ENCODE results near the gene PAK6.

DNA sequence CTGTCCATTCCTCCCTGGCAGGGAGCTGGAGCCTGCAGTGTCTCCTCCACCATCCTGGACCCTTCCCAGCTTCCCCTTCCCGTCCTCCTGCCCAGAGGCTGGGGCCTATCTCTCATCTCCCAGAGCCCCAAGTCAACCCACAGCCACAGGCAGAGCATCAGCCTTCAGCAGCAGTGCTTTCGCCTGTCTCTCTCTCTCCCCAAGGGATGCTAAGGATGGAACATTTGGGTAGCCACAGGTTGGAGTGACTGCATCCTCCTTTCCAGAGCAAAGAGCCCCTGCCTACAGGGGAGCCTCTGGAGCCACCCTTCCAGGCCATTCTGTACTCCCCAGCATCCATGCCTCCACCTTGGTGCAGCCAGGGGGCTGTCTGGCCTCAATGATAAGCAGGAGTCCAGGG, 64.7 kb downstream of the PAK6 start:
- TF ChIP-seq, protein P1, sequence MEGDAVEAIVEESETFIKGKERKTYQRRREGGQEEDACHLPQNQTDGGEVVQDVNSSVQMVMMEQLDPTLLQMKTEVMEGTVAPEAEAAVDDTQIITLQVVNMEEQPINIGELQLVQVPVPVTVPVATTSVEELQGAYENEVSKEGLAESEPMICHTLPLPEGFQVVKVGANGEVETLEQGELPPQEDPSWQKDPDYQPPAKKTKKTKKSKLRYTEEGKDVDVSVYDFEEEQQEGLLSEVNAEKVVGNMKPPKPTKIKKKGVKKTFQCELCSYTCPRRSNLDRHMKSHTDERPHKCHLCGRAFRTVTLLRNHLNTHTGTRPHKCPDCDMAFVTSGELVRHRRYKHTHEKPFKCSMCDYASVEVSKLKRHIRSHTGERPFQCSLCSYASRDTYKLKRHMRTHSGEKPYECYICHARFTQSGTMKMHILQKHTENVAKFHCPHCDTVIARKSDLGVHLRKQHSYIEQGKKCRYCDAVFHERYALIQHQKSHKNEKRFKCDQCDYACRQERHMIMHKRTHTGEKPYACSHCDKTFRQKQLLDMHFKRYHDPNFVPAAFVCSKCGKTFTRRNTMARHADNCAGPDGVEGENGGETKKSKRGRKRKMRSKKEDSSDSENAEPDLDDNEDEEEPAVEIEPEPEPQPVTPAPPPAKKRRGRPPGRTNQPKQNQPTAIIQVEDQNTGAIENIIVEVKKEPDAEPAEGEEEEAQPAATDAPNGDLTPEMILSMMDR (IDR thresholded peaks at IDR 0.05): no peak
- no peak for TF ChIP-seq POLR2A (IDR thresholded peaks at IDR 0.05)

All from heart left ventricle (tissue), 13 donors.